OCI-LY1 (cell line): Measurements from ENCODE around the gene LRRC36.

Experiments used
- H2AFZ ChIP-seq: fragments of 200-600 bp; sonication (generic), shearing (Covaris generic); 2 replicates; pipeline ENCODE4 v1.6.0; 2014; ENCODE audit warnings: antibody characterized with exemption, mild to moderate bottlenecking, low read length
- H3F3A ChIP-seq: fragments of 200-600 bp; sonication (generic), shearing (Covaris generic); 2 replicates; pipeline ENCODE4 v1.6.0; 2014; ENCODE audit warnings: mild to moderate bottlenecking, antibody characterized with exemption, low read length, moderate library complexity; ENCODE audit not compliant: insufficient read depth
- H3K27ac ChIP-seq: fragments of 200-600 bp; sonication (generic); 2 replicates; pipeline ENCODE4 v1.5.1; 2014; ENCODE audit warnings: low read length, mixed run types, mild to moderate bottlenecking, low read depth; ENCODE audit not compliant: poor library complexity, severe bottlenecking
- H3K27me3 ChIP-seq: fragments of 200-600 bp; sonication (generic); 2 replicates; pipeline ENCODE4 v1.6.0; 2014; ENCODE audit warnings: antibody characterized with exemption, mild to moderate bottlenecking, low read length, moderate library complexity; ENCODE audit not compliant: insufficient read depth
- H3K36me3 ChIP-seq: fragments of 200-600 bp; sonication (generic); 2 replicates; pipeline ENCODE4 v1.6.1; 2014; ENCODE audit warnings: mild to moderate bottlenecking, antibody characterized with exemption, low read length, moderate library complexity, mixed read lengths; ENCODE audit not compliant: insufficient read depth
- H3K4me1 ChIP-seq: fragments of 200-600 bp; sonication (generic); 2 replicates; pipeline ENCODE4 v1.5.1; 2014; ENCODE audit warnings: mild to moderate bottlenecking, low read length, moderate library complexity; ENCODE audit not compliant: insufficient read depth, severe bottlenecking
- H3K4me2 ChIP-seq: fragments of 200-600 bp; sonication (generic), shearing (Covaris generic); 2 replicates; pipeline ENCODE4 v1.6.1; 2014; ENCODE audit warnings: low read length
- H3K4me3 ChIP-seq: fragments of 200-600 bp; sonication (generic); 2 replicates; pipeline ENCODE4 v1.5.1; 2014; ENCODE audit warnings: low read length, low read depth, mild to moderate bottlenecking, mixed read lengths; ENCODE audit not compliant: poor library complexity, severe bottlenecking
- H3K79me2 ChIP-seq: fragments of 200-600 bp; shearing (Covaris generic); 2 replicates; pipeline ENCODE4 v1.6.1; 2016; ENCODE audit warnings: mixed run types, low read length, mixed read lengths; ENCODE audit not compliant: insufficient read depth
- H3K9ac ChIP-seq: fragments of 200-600 bp; sonication (generic), shearing (Covaris generic); 2 replicates; pipeline ENCODE4 v1.6.1; 2014; ENCODE audit warnings: mild to moderate bottlenecking, low read length, mixed read lengths
- H3K9me2 ChIP-seq: fragments of 200-600 bp; sonication (generic), shearing (Covaris generic); 2 replicates; pipeline ENCODE4 v1.6.1; 2014; ENCODE audit warnings: low read depth, mild to moderate bottlenecking, low read length, mixed read lengths
- H3K9me3 ChIP-seq: fragments of 200-600 bp; shearing (Covaris generic); 2 replicates; pipeline ENCODE4 v1.6.1; 2014; ENCODE audit warnings: low read length, mixed read lengths
- H4K20me1 ChIP-seq: fragments of 200-600 bp; sonication (generic), shearing (Covaris generic); 2 replicates; pipeline ENCODE4 v1.6.0; 2016; ENCODE audit warnings: mild to moderate bottlenecking, low read length; ENCODE audit not compliant: insufficient read depth
- CTCF ChIP-seq: fragments of 200-600 bp; sonication (generic), shearing (Covaris generic); IDR thresholded peaks from 2 replicates; pipeline ENCODE4 v1.5.1; 2017; ENCODE audit warnings: mild to moderate bottlenecking, antibody characterized with exemption, low read length, moderate library complexity, mixed read lengths
- EZH2 ChIP-seq: fragments of 200-600 bp; sonication (generic), shearing (Covaris generic); IDR thresholded peaks from 2 replicates; pipeline ENCODE4 v1.8.0; 2017; ENCODE audit warnings: borderline replicate concordance, mixed run types, mild to moderate bottlenecking, antibody characterized with exemption, low read length, moderate library complexity, mixed read lengths

LRRC36 gene

DNA sequence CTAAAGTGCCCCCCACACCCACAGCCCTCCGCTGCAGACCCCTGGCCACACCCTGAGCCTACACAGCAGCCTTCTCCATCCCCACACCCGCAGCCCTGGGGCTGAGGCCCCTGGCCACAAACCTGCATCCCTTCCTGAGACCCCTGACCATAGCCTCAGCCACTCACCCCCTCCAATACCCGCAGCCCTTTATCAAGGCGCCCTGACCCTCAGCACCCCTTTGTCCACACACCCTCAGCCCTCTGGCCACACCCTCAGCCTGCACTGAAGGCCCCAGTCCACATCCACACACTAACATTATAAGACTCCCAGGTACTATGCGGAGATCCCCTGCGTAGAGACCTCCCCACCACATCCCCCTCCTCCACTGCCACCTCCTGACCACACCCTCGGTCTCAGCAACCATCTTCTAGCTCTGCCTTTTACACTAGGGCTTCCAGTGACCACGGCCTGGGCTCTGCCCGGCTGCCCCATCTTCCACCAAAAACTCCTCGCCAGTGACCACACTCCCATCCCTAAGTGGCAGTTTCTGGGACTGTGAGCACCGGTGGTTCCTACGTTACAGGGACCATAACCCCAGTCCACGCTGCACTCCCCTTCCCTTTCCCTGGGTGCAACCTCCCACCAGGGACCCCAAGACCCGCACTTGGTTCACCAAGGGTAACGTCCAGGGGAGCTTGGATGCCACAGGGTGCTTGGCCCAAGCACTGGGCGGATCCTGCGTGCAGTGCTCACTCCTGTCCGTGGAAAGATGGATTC lies 65.9 kb downstream of the LRRC36 start:
- Histone ChIP-seq H3K27me3 (no peaks in the 10 kb centered on the region), H3K4me3 (no peak overlapping the region), H3K36me3 (no peaks in the 10 kb centered on the region), H3F3A (no peaks in the 10 kb centered on the region), H4K20me1 (no peaks in the 10 kb centered on the region), H3K9me3 (no peaks in the 10 kb centered on the region), H3K9me2 (no peaks in the 10 kb centered on the region), H3K9ac (no peak overlapping the region), H3K79me2 (no peaks in the 10 kb centered on the region), H3K4me2 (no peak overlapping the region), H3K4me1 (no peaks in the 10 kb centered on the region), H2AFZ (no peak overlapping the region), H3K27ac (no peak overlapping the region)
- TF ChIP-seq CTCF, result no peak
- TF ChIP-seq EZH2, result no peak

DNA sequence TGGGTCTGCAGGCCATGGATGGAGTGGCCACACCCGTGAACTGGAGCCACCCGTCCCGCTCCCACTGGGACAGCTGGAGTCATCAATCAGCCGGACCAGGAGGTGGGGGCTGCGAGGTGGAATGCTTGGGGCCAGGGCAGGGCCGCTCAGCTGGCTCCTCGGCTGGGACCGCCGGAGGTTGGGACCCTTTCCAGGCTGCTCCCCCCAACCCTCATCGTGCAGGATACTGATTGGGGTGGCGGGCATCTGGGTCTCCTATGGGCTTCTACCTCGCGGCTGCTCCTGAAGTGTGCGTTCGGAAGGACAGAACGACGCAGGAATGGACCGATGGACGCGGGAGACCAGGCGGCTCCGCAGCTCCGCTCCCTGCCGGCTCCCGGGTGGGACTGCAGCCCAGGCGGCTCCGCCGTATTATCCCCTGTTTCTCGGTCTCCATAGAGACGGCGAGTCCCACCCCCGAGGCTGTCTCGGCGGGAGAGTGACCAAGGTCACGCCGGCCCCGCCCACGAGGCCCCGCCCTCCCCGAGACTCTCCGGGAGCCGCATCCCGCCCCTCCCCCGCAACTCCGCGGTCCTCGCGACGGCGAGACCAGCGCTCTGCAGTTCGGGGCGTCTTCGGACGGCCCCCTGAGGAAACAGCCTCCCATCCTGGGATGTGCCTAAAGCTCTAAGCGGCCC lies 66.6 kb downstream of the LRRC36 start, which contains the start of gene TPPP3:
Gene TPPP3, minus strand, starts transcription at position 388 of the 677 bp plus-strand sequence. CDS start 2,387 bp downstream, outside the sequence.
- Histone ChIP-seq H3K27me3 (no peaks in the 10 kb centered on the region), H4K20me1 (no peaks in the 10 kb centered on the region), H3K9me2 (no peaks in the 10 kb centered on the region), H3K36me3 (no peaks in the 10 kb centered on the region), H3K9me3 (no peaks in the 10 kb centered on the region), H2AFZ (no peak within 1 kb of the TSS), H3K4me2 (no peak within 1 kb of the TSS), H3K4me3 (no peak within 1 kb of the TSS), H3F3A (no peaks in the 10 kb centered on the region), H3K27ac (no peak within 1 kb of the TSS), H3K79me2 (no peaks in the 10 kb centered on the region), H3K4me1 (no peaks in the 10 kb centered on the region), H3K9ac (no peak within 1 kb of the TSS)
- TF ChIP-seq CTCF (no peak), EZH2 (no peak)

GRCh38 chr16:67393788-67394154 lies 67.2 kb downstream of the LRRC36 start:
- Histone ChIP-seq H3K4me1 (no peaks in the 10 kb centered on the region), H3K79me2 (no peaks in the 10 kb centered on the region), H3K9ac (no peak overlapping the region), H3K27me3 (no peaks in the 10 kb centered on the region), H3F3A (no peaks in the 10 kb centered on the region), H3K4me3 (no peak overlapping the region), H3K4me2 (no peak overlapping the region), H3K27ac (no peak overlapping the region), H2AFZ (no peak overlapping the region), H3K9me2 (no peaks in the 10 kb centered on the region), H3K9me3 (no peaks in the 10 kb centered on the region), H4K20me1 (no peaks in the 10 kb centered on the region), H3K36me3 (no peaks in the 10 kb centered on the region)
- no peak for TF ChIP-seq EZH2
- no peak for TF ChIP-seq CTCF
